OCI-LY1 (cell line): ENCODE measurements around the gene DVL1.

Source experiments
- CTCF ChIP-seq: fragments of 200-600 bp; sonication (generic), shearing (Covaris generic); IDR thresholded peaks from 2 replicates; pipeline ENCODE4 v1.5.1; 2017; ENCODE audit warnings: mild to moderate bottlenecking, antibody characterized with exemption, low read length, moderate library complexity, mixed read lengths
- EZH2 ChIP-seq: fragments of 200-600 bp; sonication (generic), shearing (Covaris generic); IDR thresholded peaks from 2 replicates; pipeline ENCODE4 v1.8.0; 2017; ENCODE audit warnings: borderline replicate concordance, mixed run types, mild to moderate bottlenecking, antibody characterized with exemption, low read length, moderate library complexity, mixed read lengths

GRCh38 chr1:1295154-1295923, 53.9 kb downstream of the DVL1 start:
- TF ChIP-seq CTCF (no peak), EZH2 (no peak)
